B cell (primary cell): ENCODE measurements around the gene PSD. TPM values are rescaled to one million over a fixed set of nuclear protein-coding genes. Genes with fewer than 3 reads are reported as not detected.
A peak's percentile ranks its signal among the peaks of the same experiment; 100 is the strongest.

ENCODE experiments used
- ATAC-seq: fragments of 200-7000 bp; cut with Tn5 transposase; one replicate; pipeline ENCODE4 v1.10.0; 2021; ENCODE audit warnings: low read depth, mild to moderate bottlenecking, moderate number of reproducible peaks, moderate library complexity
- CTCF ChIA-PET: fragments of 350-600 bp; sonication (Branson Sonifier 250); formaldehyde crosslinking; loops from one replicate; lab custom pipeline; 2021; ENCODE audit warnings: antibody characterized with exemption, inconsistent platforms; lab: Charles Lee
- POLR2A ChIA-PET: fragments of 350-600 bp; sonication (Branson Sonifier 250); formaldehyde crosslinking; loops from one replicate; lab custom pipeline; 2021; ENCODE audit warnings: antibody characterized with exemption; lab: Charles Lee
- DNase-seq: peaks from one replicate; pipeline ENCODE4 v3.0.0; 2013
- H2AFZ ChIP-seq: 2 replicates; pipeline ENCODE4 v1.6.1; 2012; ENCODE audit warnings: mild to moderate bottlenecking, low read depth, low read length; ENCODE audit not compliant: insufficient read depth, poor library complexity, severe bottlenecking
- H3K27ac ChIP-seq, 2 donors: 1 replicate in 1 of 2; 2 replicates in 1 of 2; pipeline ENCODE4 v1.5.1; 2012 to 2013; ENCODE audit warnings: low read length in 2 of 2, mild to moderate bottlenecking in 2 of 2, moderate library complexity in 1 of 2
- H3K27me3 ChIP-seq, 4 experiments: fragments of 200-600 bp in 1 of 4; sonication (generic) in 1 of 4; replicated peaks in 1 of 4; 1 replicate in 2 of 4; 2 replicates in 2 of 4; pipeline versions ENCODE4 v1.6.1 to v1.7.0; 2013 to 2016; ENCODE audit warnings: low read length in 3 of 4, mild to moderate bottlenecking in 2 of 4, mixed read lengths in 1 of 4, moderate library complexity in 1 of 4; ENCODE audit not compliant: insufficient read depth in 4 of 4, control insufficient read depth in 3 of 4; ENCODE audit errors: control extremely low read depth in 1 of 4
- H3K36me3 ChIP-seq, 2 experiments: replicated peaks in 1 of 2; 1 replicate in 1 of 2; 2 replicates in 1 of 2; pipeline versions ENCODE4 v1.6.1 to v1.7.1; 2013; ENCODE audit warnings: low read length in 1 of 2; ENCODE audit not compliant: insufficient read depth in 2 of 2, control insufficient read depth in 1 of 2; ENCODE audit errors: control extremely low read depth in 1 of 2, extremely low read depth in 1 of 2
- H3K4me1 ChIP-seq, 2 donors: fragments of 200-600 bp in 1 of 2; sonication (generic) in 1 of 2; 1 replicate in 1 of 2; 2 replicates in 1 of 2; pipeline versions ENCODE4 v1.5.1 to v1.6.1; 2013 to 2017; ENCODE audit warnings: low read length in 2 of 2; ENCODE audit not compliant: control insufficient read depth in 2 of 2, insufficient read depth in 2 of 2
- H3K4me2 ChIP-seq: replicated peaks from 2 replicates; pipeline ENCODE3; 2012; ENCODE audit warnings: mild to moderate bottlenecking, low read depth, low read length; ENCODE audit not compliant: poor library complexity, severe bottlenecking
- H3K4me3 ChIP-seq, 5 experiments: fragments of 200-600 bp in 1 of 5; sonication (generic) in 1 of 5; 1 replicate in 3 of 5; 2 replicates in 2 of 5; pipeline versions ENCODE4 v1.5.1 to v1.7.0; 2011 to 2016; ENCODE audit warnings: low read length in 4 of 5, mild to moderate bottlenecking in 4 of 5, low read depth in 2 of 5, control low read depth in 1 of 5, moderate library complexity in 1 of 5; ENCODE audit not compliant: insufficient read depth in 1 of 5; ENCODE audit errors: control extremely low read depth in 1 of 5, extremely low read depth in 1 of 5
- H3K79me2 ChIP-seq: fragments of 200-600 bp; sonication (generic); one replicate; pipeline ENCODE4 v1.6.0; 2016; ENCODE audit warnings: low read length; ENCODE audit not compliant: control insufficient read depth, insufficient read depth
- H3K9ac ChIP-seq: fragments of 200-600 bp; sonication (generic); 2 replicates; pipeline ENCODE4 v1.6.1; 2017; ENCODE audit warnings: mild to moderate bottlenecking, low read length, moderate library complexity
- H3K9me3 ChIP-seq, 3 donors: one replicate each; pipeline versions ENCODE4 v1.6.1 to v1.7.1; 2013; ENCODE audit warnings: low read length in 2 of 3; ENCODE audit not compliant: control insufficient read depth in 2 of 3, insufficient read depth in 1 of 3; ENCODE audit errors: control extremely low read depth in 1 of 3
- H4K20me1 ChIP-seq: 2 replicates; pipeline ENCODE4 v1.6.0; 2012; ENCODE audit warnings: mild to moderate bottlenecking, low read length; ENCODE audit not compliant: insufficient read depth, control insufficient read depth, poor library complexity, severe bottlenecking
- H3K27ac Mint-ChIP-seq: one replicate; pipeline ENCODE4 v1.8.0; 2021; ENCODE audit warnings: mixed read lengths
- H3K27me3 Mint-ChIP-seq: one replicate; pipeline ENCODE4 v1.8.0; 2021; ENCODE audit warnings: mixed read lengths
- H3K4me1 Mint-ChIP-seq: one replicate; pipeline ENCODE4 v1.8.0; 2021; ENCODE audit warnings: mixed read lengths
- H3K4me3 Mint-ChIP-seq: one replicate; pipeline ENCODE4 v1.8.0; 2021; ENCODE audit warnings: mixed read lengths
- H3K9me3 Mint-ChIP-seq: one replicate; pipeline ENCODE4 v1.8.0; 2022; ENCODE audit warnings: mixed read lengths; ENCODE audit not compliant: insufficient read depth
- EZH2 ChIP-seq: IDR thresholded peaks from 2 replicates; pipeline ENCODE4 v1.6.1; 2012; ENCODE audit warnings: borderline replicate concordance, low read depth, mild to moderate bottlenecking, moderate library complexity, low read length; ENCODE audit not compliant: insufficient read depth, poor library complexity, severe bottlenecking
- WGBS: methylation state at CpG from one replicate; pipeline ENCODE4 v1.1.5; 2013; ENCODE audit warnings: missing lambda C conversion rate; ENCODE audit not compliant: insufficient coverage; 5-methylcytosine and 5-hydroxymethylcytosine counted together
- intact Hi-C: fragments of 100-400 bp; cut with micrococcal nuclease; formaldehyde crosslinking; loops from one replicate; pipeline ENCODE4 v1.10.0; 2022
- polyA plus RNA-seq: library from polyadenylated mRNA; depleted of rRNA; stranded (reverse); fragments of >200 nt; gene quantifications from 2 replicates; pipeline ENCODE4 v1.2.3, GENCODE V29; 2012
- total RNA-seq, 2 donors: library from RNA; stranded (reverse); fragments of 120-200 nt in 1 of 2; gene quantifications; 1 replicate in 1 of 2; 2 replicates in 1 of 2; pipeline versions ENCODE4 v1.2.3 to v1.2.4, GENCODE V29; 2013 to 2022
- TF ChIP-seq, protein P1 (sequence below): fragments of 200-600 bp; IDR thresholded peaks from one replicate; pipeline ENCODE4 v1.8.0; 2022; ENCODE audit warnings: antibody characterized with exemption, mild to moderate bottlenecking

PSD gene
- total and polyA plus RNA-seq, 2 donors (not counting 1 experiment from before 2014, with no cell fraction given), result 0.52 to 0.81 TPM

DNA sequence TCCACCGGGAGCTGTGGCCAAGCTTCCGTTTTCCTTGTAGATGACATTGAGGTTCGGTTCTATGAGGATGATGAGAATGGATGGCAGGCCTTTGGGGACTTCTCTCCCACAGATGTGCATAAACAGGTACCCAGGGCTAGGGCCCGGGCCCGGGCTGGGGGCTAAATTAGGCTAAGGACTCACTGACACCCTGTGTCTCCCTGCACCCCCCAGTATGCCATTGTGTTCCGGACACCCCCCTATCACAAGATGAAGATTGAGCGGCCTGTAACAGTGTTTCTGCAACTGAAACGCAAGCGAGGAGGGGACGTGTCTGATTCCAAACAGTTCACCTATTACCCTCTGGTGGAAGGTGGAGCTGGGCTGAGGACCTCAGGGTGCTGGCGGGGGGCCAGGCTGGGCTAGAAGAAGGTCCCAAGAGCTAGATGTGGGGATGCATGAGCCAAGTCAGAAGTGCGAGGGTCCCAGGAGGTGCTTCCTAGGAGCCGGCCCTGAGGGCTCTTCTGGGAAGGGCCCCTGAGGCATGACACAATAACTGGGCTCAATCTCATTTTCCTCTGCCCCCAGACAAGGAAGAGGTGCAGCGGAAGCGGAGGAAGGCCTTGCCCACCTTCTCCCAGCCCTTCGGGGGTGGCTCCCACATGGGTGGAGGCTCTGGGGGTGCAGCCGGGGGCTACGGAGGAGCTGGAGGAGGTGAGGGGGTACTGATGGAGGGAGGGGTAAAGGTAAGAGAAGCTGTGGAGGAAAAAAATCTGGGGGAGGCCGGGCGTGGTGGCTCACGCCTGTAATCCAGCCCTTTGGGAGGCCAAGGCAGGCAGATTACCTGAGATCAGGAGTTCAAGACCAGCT is 20.2 kb downstream of the PSD start:
- 84% methylated on average over 11 of the region's 21 CpGs for WGBS
- peak overlapping the region; percentile 95 for H3K4me3 Mint-ChIP-seq
- H3K4me3 ChIP-seq, result peak overlapping the region in 2 of 5 experiments; percentile 29 to 47
- no peaks in the 10 kb centered on the region for H3K27me3 ChIP-seq
- H3K9me3 ChIP-seq, result no peaks in the 10 kb centered on the region
- no peak overlapping the region for H2AFZ ChIP-seq
- peaks cover 45% of the 10 kb centered on the region for H3K79me2 ChIP-seq
- peaks cover 0 to 53% of the 10 kb centered on the region in 2 experiments for H3K36me3 ChIP-seq
- ATAC-seq, result no peak
- H3K27me3 Mint-ChIP-seq, result no peaks in the 10 kb centered on the region
- H3K4me1 Mint-ChIP-seq, result peaks cover 44% of the 10 kb centered on the region
- ChIA-PET POLR2A (interaction anchor here (0.6 to 2.6 kb wide), 5 partner anchors 23 to 1485 kb away, joined by 3 to 11 read pairs (median 4); partner anchors contain the start of genes C10orf95 and FBXL15), CTCF (interaction anchor here (0.7 to 8.8 kb wide), 24 partner anchors 9 to 566 kb away, joined by 3 to 108 read pairs (median 5); partner anchors contain the start of genes C10orf95, CUEDC2, FBXL15 and PITX3)
- peak overlapping the region; percentile 74 to 80 for H3K27ac ChIP-seq
- H3K9ac ChIP-seq, result no peak overlapping the region
- peaks cover 40 to 51% of the 10 kb centered on the region in 2 donors for H3K4me1 ChIP-seq
- H3K27ac Mint-ChIP-seq, result peak overlapping the region; percentile 80
- H3K4me2 ChIP-seq, result peak overlapping the region; percentile 87
- H4K20me1 ChIP-seq, result peaks cover 75% of the 10 kb centered on the region
- DNase-seq, result peak; percentile 37
- H3K9me3 Mint-ChIP-seq, result no peaks in the 10 kb centered on the region
- TF ChIP-seq, protein P1, sequence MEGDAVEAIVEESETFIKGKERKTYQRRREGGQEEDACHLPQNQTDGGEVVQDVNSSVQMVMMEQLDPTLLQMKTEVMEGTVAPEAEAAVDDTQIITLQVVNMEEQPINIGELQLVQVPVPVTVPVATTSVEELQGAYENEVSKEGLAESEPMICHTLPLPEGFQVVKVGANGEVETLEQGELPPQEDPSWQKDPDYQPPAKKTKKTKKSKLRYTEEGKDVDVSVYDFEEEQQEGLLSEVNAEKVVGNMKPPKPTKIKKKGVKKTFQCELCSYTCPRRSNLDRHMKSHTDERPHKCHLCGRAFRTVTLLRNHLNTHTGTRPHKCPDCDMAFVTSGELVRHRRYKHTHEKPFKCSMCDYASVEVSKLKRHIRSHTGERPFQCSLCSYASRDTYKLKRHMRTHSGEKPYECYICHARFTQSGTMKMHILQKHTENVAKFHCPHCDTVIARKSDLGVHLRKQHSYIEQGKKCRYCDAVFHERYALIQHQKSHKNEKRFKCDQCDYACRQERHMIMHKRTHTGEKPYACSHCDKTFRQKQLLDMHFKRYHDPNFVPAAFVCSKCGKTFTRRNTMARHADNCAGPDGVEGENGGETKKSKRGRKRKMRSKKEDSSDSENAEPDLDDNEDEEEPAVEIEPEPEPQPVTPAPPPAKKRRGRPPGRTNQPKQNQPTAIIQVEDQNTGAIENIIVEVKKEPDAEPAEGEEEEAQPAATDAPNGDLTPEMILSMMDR, result no peak
- TF ChIP-seq EZH2, result no peak
- intact Hi-C loops, result loop anchor here (1.0 kb wide), 5 partner anchors 11 to 168 kb away; partner anchors contain the start of genes ACTR1A and FBXL15
